ENCODE results near the gene MASTL.

The MASTL gene

GRCh38 chr10:27157150-27157549 lies 2.0 kb downstream of the MASTL start:
- Histone ChIP-seq H3K27me3 (ENCODE audit: insufficient read depth, low read depth, severe bottlenecking) (no peaks in the 10 kb centered on the region), H3K4me3 (ENCODE audit: low read depth, low read length) (no peak overlapping the region), H3K9me3 (ENCODE audit: severe bottlenecking) (no peaks in the 10 kb centered on the region), H3K27ac (no peak overlapping the region), H3K36me3 (peaks cover 9% of the 10 kb centered on the region)
- no peak for DNase-seq
- TF ChIP-seq CTCF (IDR thresholded peaks at IDR 0.05; ENCODE audit: low read depth, low read length), result no peak

- no peak for DNase-seq
- Histone ChIP-seq H3K27me3 (ENCODE audit: insufficient read depth, low read depth, severe bottlenecking) (no peaks in the 10 kb centered on the region), H3K4me3 (ENCODE audit: low read depth, low read length) (no peak overlapping the region), H3K27ac (no peak overlapping the region), H3K9me3 (ENCODE audit: severe bottlenecking) (no peaks in the 10 kb centered on the region), H3K36me3 (peaks cover 14% of the 10 kb centered on the region)
- no peak for TF ChIP-seq CTCF (IDR thresholded peaks at IDR 0.05; ENCODE audit: low read depth, low read length)
Measured at GRCh38 chr10:27158421-27158820, 3.3 kb downstream of the MASTL start.

DNA sequence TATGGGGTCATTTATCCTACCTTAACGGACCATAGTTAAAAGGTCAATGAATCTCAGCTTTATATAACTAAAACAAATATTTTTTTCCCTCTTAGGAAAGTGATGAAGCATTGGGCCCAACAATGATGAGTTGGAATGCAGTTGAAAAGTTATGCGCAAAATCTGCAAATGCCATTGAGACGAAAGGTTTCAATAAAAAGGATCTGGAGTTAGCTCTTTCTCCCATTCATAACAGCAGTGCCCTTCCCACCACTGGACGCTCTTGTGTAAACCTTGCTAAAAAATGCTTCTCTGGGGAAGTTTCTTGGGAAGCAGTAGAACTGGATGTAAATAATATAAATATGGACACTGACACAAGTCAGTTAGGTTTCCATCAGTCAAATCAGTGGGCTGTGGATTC lies 14.7 kb downstream of the MASTL start:
- Histone ChIP-seq H3K4me3 (ENCODE audit: low read depth, low read length) (no peak overlapping the region), H3K27me3 (ENCODE audit: insufficient read depth, low read depth, severe bottlenecking) (no peaks in the 10 kb centered on the region), H3K36me3 (peaks cover 12% of the 10 kb centered on the region), H3K9me3 (ENCODE audit: severe bottlenecking) (no peaks in the 10 kb centered on the region), H3K27ac (no peak overlapping the region)
- no peak for DNase-seq
- no peak for TF ChIP-seq CTCF (IDR thresholded peaks at IDR 0.05; ENCODE audit: low read depth, low read length)

DNA sequence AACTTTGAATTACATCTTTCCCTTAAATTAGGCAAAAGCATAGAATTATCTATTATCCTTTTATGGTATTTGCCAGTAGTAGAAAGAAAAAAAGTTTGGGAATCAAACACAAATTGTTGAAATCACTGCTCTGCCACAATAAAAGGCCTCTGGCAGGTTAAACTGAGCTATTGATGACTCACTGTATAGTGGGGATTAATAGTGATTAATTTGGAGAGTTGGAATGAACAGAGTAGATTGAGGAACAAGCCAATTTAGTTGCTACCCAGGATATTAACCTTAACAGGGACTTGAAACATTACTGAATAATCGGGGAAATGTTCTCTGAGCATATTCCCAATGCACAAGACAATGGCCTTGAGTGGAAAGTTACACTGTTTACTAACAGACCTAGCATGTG lies 33.1 kb downstream of the MASTL start:
- no peak for DNase-seq
- no peaks in the 10 kb centered on the region for H3K9me3 ChIP-seq (ENCODE audit: severe bottlenecking)
- H3K4me3 ChIP-seq (ENCODE audit: low read depth, low read length), result no peak overlapping the region
- TF ChIP-seq CTCF (IDR thresholded peaks at IDR 0.05; ENCODE audit: low read depth, low read length), result no peak
- no peaks in the 10 kb centered on the region for H3K27me3 ChIP-seq (ENCODE audit: insufficient read depth, low read depth, severe bottlenecking)
- no peak overlapping the region for H3K27ac ChIP-seq
- no peaks in the 10 kb centered on the region; the same call in none of the 2 replicates for H3K36me3 ChIP-seq

GRCh38 chr10:27188897-27189296 lies 33.7 kb downstream of the MASTL start:
- no peaks in the 10 kb centered on the region for H3K27me3 ChIP-seq (ENCODE audit: insufficient read depth, low read depth, severe bottlenecking)
- no peak overlapping the region for H3K27ac ChIP-seq
- H3K9me3 ChIP-seq (ENCODE audit: severe bottlenecking), result no peaks in the 10 kb centered on the region
- no peak for DNase-seq
- H3K36me3 ChIP-seq, result no peaks in the 10 kb centered on the region; the same call in none of the 2 replicates
- H3K4me3 ChIP-seq (ENCODE audit: low read depth, low read length), result no peak overlapping the region
- TF ChIP-seq CTCF (IDR thresholded peaks at IDR 0.05; ENCODE audit: low read depth, low read length), result no peak

DNA sequence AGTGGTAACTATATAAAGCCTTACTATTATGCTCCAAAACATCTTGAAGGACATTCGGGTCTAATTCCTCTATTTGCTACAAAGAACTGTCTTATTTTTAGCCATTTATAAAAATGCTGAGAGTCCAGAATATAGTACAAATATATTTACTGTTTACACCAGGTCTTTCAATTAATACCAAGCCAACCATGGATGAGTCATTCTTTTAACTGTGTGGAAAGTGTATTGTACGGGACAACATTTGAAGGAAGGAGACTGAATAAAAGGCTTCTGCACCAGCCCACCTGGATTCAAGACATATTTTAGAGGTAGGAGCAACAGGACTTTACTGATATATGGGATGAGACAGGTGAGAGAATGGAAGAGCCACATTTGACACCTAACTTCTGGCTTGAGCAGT lies 35.4 kb downstream of the MASTL start:
- TF ChIP-seq CTCF (IDR thresholded peaks at IDR 0.05; ENCODE audit: low read depth, low read length), result no peak
- Histone ChIP-seq H3K9me3 (ENCODE audit: severe bottlenecking) (no peaks in the 10 kb centered on the region), H3K27me3 (ENCODE audit: insufficient read depth, low read depth, severe bottlenecking) (no peaks in the 10 kb centered on the region), H3K4me3 (ENCODE audit: low read depth, low read length) (no peak overlapping the region), H3K36me3 (no peaks in the 10 kb centered on the region; the same call in 1 of the 2 replicates), H3K27ac (no peak overlapping the region)
- DNase-seq, result no peak
